HFFc6 (cell line): Measurements from ENCODE around the gene RBFOX2. TPM values are rescaled to one million over a fixed set of nuclear protein-coding genes. Genes with fewer than 3 reads are reported as not detected.

Experiments used
- DNase-seq: peaks from one replicate; pipeline ENCODE4 v3.0.0-alpha.2; 2018
- H3K27ac Mint-ChIP-seq: 2 replicates; pipeline ENCODE4 v1.8.0; 2020; ENCODE audit warnings: mild to moderate bottlenecking, mixed read lengths
- H3K27me3 Mint-ChIP-seq: 2 replicates; pipeline ENCODE4 v1.8.0; 2021; ENCODE audit warnings: mild to moderate bottlenecking, moderate library complexity, mixed read lengths; ENCODE audit not compliant: insufficient read depth
- H3K36me3 Mint-ChIP-seq: 2 replicates; pipeline ENCODE4 v1.8.0; 2021; ENCODE audit warnings: low read depth, mixed read lengths
- H3K4me1 Mint-ChIP-seq: 2 replicates; pipeline ENCODE4 v1.8.0; 2020; ENCODE audit warnings: low read depth, mixed read lengths
- H3K4me3 Mint-ChIP-seq: 2 replicates; pipeline ENCODE4 v1.8.0; 2020; ENCODE audit warnings: mild to moderate bottlenecking, moderate library complexity, mixed read lengths
- H3K9me3 Mint-ChIP-seq: 2 replicates; pipeline ENCODE4 v1.8.0; 2020; ENCODE audit warnings: mild to moderate bottlenecking, mixed read lengths
- CTCF ChIP-seq: fragments of 200-600 bp; sonication (generic); IDR thresholded peaks from 2 replicates; pipeline ENCODE4 v1.5.0; 2021; ENCODE audit warnings: antibody characterized with exemption, mild to moderate bottlenecking
- total RNA-seq, 6 experiments: library from RNA; stranded (reverse); fragmentation: NEBNext Ultra II Directional; extraction: Animal tissue kit (Norgen Biotek cat#: 25700); gene quantifications; 2 replicates in 1 of 6; 3 replicates in 5 of 6; pipeline ENCODE4 v1.2.3, GENCODE V29; 2021

Gene RBFOX2
- total RNA-seq, 6 experiments from 2014 or later = 139 to 165 (median 155) TPM

DNA sequence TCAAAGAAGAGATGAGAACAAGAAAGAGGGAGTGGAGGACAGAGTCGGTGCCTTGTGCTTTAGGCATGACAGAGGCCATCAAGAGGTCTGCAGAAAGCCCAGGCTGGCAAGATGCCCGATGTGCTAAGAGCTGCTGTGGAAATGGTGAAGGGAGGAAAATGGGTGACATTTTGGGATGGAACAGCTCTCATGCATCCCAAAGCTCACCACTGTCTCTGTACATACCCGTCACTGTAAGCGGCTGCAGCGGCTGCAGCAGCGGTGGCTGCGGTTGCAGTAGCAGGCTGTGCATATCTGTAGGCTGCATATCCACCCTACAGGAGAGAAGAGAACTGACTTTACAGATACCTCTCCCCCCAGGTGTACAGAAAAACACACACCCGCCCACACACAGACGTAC is 282.4 kb downstream of the RBFOX2 start:
- TF ChIP-seq CTCF = no peak
- Mint-ChIP-seq H3K9me3 (no peaks in the 10 kb centered on the region), H3K27me3 (peaks cover 14% of the 10 kb centered on the region), H3K27ac (peak overlapping the region; percentile 36), H3K4me1 (peaks cover 100% of the 10 kb centered on the region), H3K36me3 (peaks cover 39% of the 10 kb centered on the region), H3K4me3 (peak overlapping the region; percentile 23; the same call in 1 of the 2 replicates)
- no peak for DNase-seq

DNA sequence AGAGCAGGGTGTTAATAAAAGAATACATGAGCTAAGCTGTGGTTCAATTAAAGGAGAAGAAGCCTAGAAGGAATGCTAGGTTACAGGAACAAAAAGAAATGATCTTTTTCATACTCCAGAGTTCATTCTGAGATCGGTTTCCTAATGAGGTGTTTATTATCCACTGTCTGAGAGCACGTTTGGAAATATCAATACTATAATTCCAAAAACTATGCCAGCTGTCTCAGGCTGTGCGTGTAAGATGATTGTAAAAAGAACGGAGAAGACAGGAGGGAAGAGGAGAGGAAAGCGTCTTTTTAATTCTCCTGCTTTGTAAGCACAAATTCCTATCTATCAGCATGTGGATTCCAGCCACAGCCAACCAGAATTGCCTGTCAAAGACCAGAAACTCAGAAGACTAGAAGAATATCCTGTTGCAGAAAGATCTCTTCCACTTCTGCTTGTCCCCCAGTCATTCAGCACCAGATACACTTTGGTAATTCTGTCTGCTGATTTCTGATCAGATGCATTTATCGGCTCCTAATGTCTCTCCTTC is 285.2 kb downstream of the RBFOX2 start:
- Mint-ChIP-seq H3K4me3 (peak overlapping the region; percentile 82), H3K4me1 (peaks cover 88% of the 10 kb centered on the region), H3K9me3 (no peaks in the 10 kb centered on the region), H3K27me3 (peaks cover 14% of the 10 kb centered on the region), H3K36me3 (peaks cover 46% of the 10 kb centered on the region), H3K27ac (peak overlapping the region; percentile 96)
- peak; percentile 20 for DNase-seq
- TF ChIP-seq CTCF = no peak

DNA sequence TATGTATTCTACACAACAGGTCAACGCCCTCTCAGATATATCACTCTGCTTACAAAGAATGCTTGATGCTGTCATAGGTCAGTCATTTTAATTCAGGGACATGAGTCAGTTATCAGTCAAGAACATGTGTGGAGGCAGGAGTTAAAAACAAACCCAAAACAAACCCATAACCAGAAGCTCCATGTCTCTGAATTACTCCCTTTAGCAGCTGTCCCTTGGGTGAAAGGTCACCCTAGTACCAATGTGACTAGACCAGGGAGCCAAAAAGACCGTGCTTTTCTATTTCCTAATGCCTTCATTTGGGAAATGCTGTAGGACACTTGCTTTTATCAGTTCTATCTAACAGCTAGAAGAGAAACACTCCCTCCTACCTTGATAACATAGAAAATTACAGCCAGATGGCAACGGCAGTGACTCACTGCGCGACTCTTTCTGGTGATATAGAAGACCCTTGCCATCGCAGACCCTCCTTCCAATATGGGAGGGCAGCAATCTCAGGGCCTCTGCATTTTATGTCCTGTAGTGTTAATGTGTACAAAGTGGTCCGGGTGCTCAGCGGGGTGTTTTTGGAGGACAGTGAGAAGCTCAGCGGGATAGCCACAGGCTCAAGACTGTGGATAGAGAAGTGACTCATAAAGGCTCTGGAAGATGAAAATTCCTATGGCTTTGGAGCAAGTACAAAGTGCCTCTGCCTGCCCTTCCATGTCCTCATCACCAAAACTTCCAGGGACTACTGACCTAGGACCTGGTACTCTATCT is 286.1 kb downstream of the RBFOX2 start:
- no peaks in the 10 kb centered on the region for H3K9me3 Mint-ChIP-seq
- peak overlapping the region; percentile 96 for H3K27ac Mint-ChIP-seq
- peak; percentile 82 for DNase-seq
- no peak for TF ChIP-seq CTCF
- H3K36me3 Mint-ChIP-seq = peaks cover 55% of the 10 kb centered on the region
- peaks cover 14% of the 10 kb centered on the region for H3K27me3 Mint-ChIP-seq
- peaks cover 80% of the 10 kb centered on the region for H3K4me1 Mint-ChIP-seq
- peak overlapping the region; percentile 82 for H3K4me3 Mint-ChIP-seq

GRCh38 chr22:35740616-35741015 is 288.0 kb downstream of the RBFOX2 start:
- H3K27ac Mint-ChIP-seq = peak overlapping the region; percentile 96
- TF ChIP-seq CTCF = no peak
- H3K27me3 Mint-ChIP-seq = peaks cover 13% of the 10 kb centered on the region
- no peaks in the 10 kb centered on the region for H3K9me3 Mint-ChIP-seq
- H3K4me3 Mint-ChIP-seq = peak overlapping the region; percentile 6; the same call in 1 of the 2 replicates
- H3K36me3 Mint-ChIP-seq = peaks cover 62% of the 10 kb centered on the region
- peaks cover 60% of the 10 kb centered on the region for H3K4me1 Mint-ChIP-seq
- no peak for DNase-seq

DNA sequence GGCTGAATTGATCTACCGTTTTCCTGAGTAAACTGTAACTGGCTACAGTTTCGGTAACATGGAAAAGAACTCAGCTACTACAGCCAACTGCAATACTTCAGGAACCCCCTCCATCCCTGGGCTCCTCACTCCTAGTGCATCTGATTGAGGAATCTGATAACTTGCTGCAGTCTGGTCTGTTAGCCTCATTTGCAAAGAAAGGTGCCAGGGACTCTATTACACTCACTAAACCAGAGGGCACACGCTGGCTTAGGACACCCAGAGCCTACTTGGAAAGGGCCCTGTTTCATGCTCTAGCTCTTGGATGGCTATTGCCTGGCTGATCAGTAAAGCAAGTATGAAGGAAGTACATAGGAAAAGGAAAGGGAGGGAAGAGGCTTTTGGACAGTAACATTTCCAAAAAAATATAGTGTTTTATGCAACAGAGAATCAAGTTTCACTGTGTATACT is 288.7 kb downstream of the RBFOX2 start:
- no peak for TF ChIP-seq CTCF
- peaks cover 54% of the 10 kb centered on the region for H3K4me1 Mint-ChIP-seq
- DNase-seq = no peak
- peak overlapping the region; percentile 96 for H3K27ac Mint-ChIP-seq
- no peak overlapping the region for H3K4me3 Mint-ChIP-seq
- H3K9me3 Mint-ChIP-seq = no peaks in the 10 kb centered on the region
- peaks cover 59% of the 10 kb centered on the region for H3K36me3 Mint-ChIP-seq
- peaks cover 13% of the 10 kb centered on the region for H3K27me3 Mint-ChIP-seq
